OCI-LY7 (cell line): ENCODE data around the gene RNF8. TPM values are rescaled to one million over a fixed set of nuclear protein-coding genes. Genes with fewer than 3 reads are reported as not detected.

Experiments
- BruUV-seq: library from RNA; stranded (reverse); fragments of 400-500 nt; replicated peaks from 2 replicates; lab custom pipeline; 2021; lab: Mats Ljungman, UMichigan
- CTCF ChIA-PET: fragments of 300-600 bp; sonication (Branson Sonifier 250); formaldehyde crosslinking; loops from one replicate; lab custom pipeline; 2022; ENCODE audit warnings: antibody characterized with exemption; ENCODE audit not compliant: unreplicated experiment; lab: Charles Lee
- POLR2A ChIA-PET: fragments of 300-600 bp; sonication (Branson Sonifier 250); formaldehyde crosslinking; loops from one replicate; lab custom pipeline; 2022; ENCODE audit warnings: antibody characterized with exemption; lab: Charles Lee
- DNase-seq: peaks from one replicate; pipeline ENCODE4 v3.0.0-alpha.2; 2015; ENCODE audit warnings: low spot score
- H2AFZ ChIP-seq: fragments of 200-600 bp; sonication (generic), shearing (Covaris generic); 2 replicates; pipeline ENCODE4 v1.6.1; 2014; ENCODE audit warnings: mild to moderate bottlenecking, antibody characterized with exemption, low read length, moderate library complexity
- H3K27ac ChIP-seq: fragments of 200-600 bp; sonication (generic); 2 replicates; pipeline ENCODE4 v1.5.1; 2014; ENCODE audit warnings: mixed run types, low read depth, mild to moderate bottlenecking, moderate library complexity, low read length, inconsistent platforms; ENCODE audit not compliant: poor library complexity, severe bottlenecking
- H3K36me3 ChIP-seq: fragments of 200-600 bp; sonication (generic); 2 replicates; pipeline ENCODE4 v1.6.1; 2014; ENCODE audit warnings: mild to moderate bottlenecking, antibody characterized with exemption, low read length, moderate library complexity, mixed read lengths; ENCODE audit not compliant: insufficient read depth
- H3K4me1 ChIP-seq: fragments of 200-600 bp; sonication (generic); 2 replicates; pipeline ENCODE4 v1.5.1; 2014; ENCODE audit warnings: mild to moderate bottlenecking, low read length; ENCODE audit not compliant: insufficient read depth, poor library complexity, severe bottlenecking
- H3K4me2 ChIP-seq: fragments of 200-600 bp; sonication (generic); 2 replicates; pipeline ENCODE4 v1.6.1; 2014; ENCODE audit warnings: mild to moderate bottlenecking, low read length
- H3K4me3 ChIP-seq: fragments of 200-600 bp; sonication (generic); 2 replicates; pipeline ENCODE4 v1.5.1; 2014; ENCODE audit warnings: mild to moderate bottlenecking, low read depth, low read length; ENCODE audit not compliant: poor library complexity, severe bottlenecking
- H3K79me2 ChIP-seq: fragments of 200-600 bp; sonication (generic); 2 replicates; pipeline ENCODE4 v1.6.1; 2016; ENCODE audit warnings: low read depth, mild to moderate bottlenecking, low read length, moderate library complexity, mixed read lengths; ENCODE audit not compliant: insufficient read depth
- H3K9me2 ChIP-seq: fragments of 200-600 bp; sonication (generic); 2 replicates; pipeline ENCODE4 v1.6.1; 2016; ENCODE audit warnings: mild to moderate bottlenecking, low read length, mixed read lengths; ENCODE audit not compliant: insufficient read depth
- H3K9me3 ChIP-seq: fragments of 200-600 bp; sonication (generic); 2 replicates; pipeline ENCODE4 v1.6.1; 2014; ENCODE audit warnings: mild to moderate bottlenecking, mixed run types, low read length, mixed read lengths
- H4K20me1 ChIP-seq: fragments of 200-600 bp; sonication (generic); 2 replicates; pipeline ENCODE4 v1.6.1; 2014; ENCODE audit warnings: mild to moderate bottlenecking, antibody characterized with exemption, low read length, moderate library complexity, mixed read lengths; ENCODE audit not compliant: insufficient read depth
- CTCF ChIP-seq: fragments of 200-600 bp; sonication (generic); conservative IDR thresholded peaks from 2 replicates; pipeline ENCODE4 v1.5.1; 2014; ENCODE audit warnings: mild to moderate bottlenecking, antibody characterized with exemption, low read length, moderate library complexity, mixed read lengths
- EZH2phosphoT487 ChIP-seq: fragments of 200-600 bp; sonication (generic); IDR thresholded peaks from 2 replicates; pipeline ENCODE4 v1.6.1; 2018; ENCODE audit warnings: low read depth, borderline replicate concordance, mild to moderate bottlenecking, mixed run types, antibody characterized with exemption, low read length, moderate library complexity, mixed read lengths
- intact Hi-C: fragments of 100-400 bp; cut with micrococcal nuclease; formaldehyde crosslinking; loops from one replicate; pipeline ENCODE4 v1.10.0; 2022; ENCODE audit not compliant: unreplicated experiment
- total RNA-seq, 2 experiments: library from RNA; depleted of rRNA in 1 of 2; stranded (reverse); fragments of >200 nt in 1 of 2; shearing (Covaris generic) in 1 of 2; gene quantifications; 2 replicates each; pipeline ENCODE4 v1.2.3, GENCODE V29; 2014 to 2022

RNF8 gene
- total RNA-seq, 2 experiments from 2014 or later = 19.7 to 21.8 TPM

- BruUV-seq = no TSS peak
- no peaks in the 10 kb centered on the region for H3K4me1 ChIP-seq
- H3K9me2 ChIP-seq = no peaks in the 10 kb centered on the region
- intact Hi-C loops = no loop called here
- DNase-seq = no peak
- H4K20me1 ChIP-seq = no peaks in the 10 kb centered on the region
- peaks cover 16% of the 10 kb centered on the region; the same call in 1 of the 2 replicates for H3K36me3 ChIP-seq
- no peaks in the 10 kb centered on the region for H3K9me3 ChIP-seq
- no peak overlapping the region for H3K27ac ChIP-seq
- H2AFZ ChIP-seq = no peak overlapping the region
- no peaks in the 10 kb centered on the region for H3K79me2 ChIP-seq
- ChIA-PET CTCF (no interaction called here), POLR2A (no interaction called here)
- no peak overlapping the region for H3K4me2 ChIP-seq
- H3K4me3 ChIP-seq = no peak overlapping the region
- TF ChIP-seq EZH2phosphoT487 = no peak
- TF ChIP-seq CTCF = no peak
Observed at GRCh38 chr6:37321101-37321500, 32.7 kb upstream of the RNF8 start.

GRCh38 chr6:37321516-37322415 is 32.0 kb upstream of the RNF8 start:
- Histone ChIP-seq H3K79me2 (no peaks in the 10 kb centered on the region), H3K27ac (no peak overlapping the region), H3K36me3 (peaks cover 12% of the 10 kb centered on the region; the same call in 1 of the 2 replicates), H3K4me2 (no peak overlapping the region), H3K4me1 (no peaks in the 10 kb centered on the region), H4K20me1 (no peaks in the 10 kb centered on the region), H3K4me3 (no peak overlapping the region), H3K9me2 (no peaks in the 10 kb centered on the region), H2AFZ (no peak overlapping the region), H3K9me3 (no peaks in the 10 kb centered on the region)
- no peak for DNase-seq
- no peak for TF ChIP-seq CTCF
- TF ChIP-seq EZH2phosphoT487 = no peak
- intact Hi-C loops = no loop called here
- no TSS peak for BruUV-seq
- POLR2A ChIA-PET = no interaction called here
- CTCF ChIA-PET = no interaction called here

- Histone ChIP-seq H3K27ac (no peak overlapping the region), H3K79me2 (no peaks in the 10 kb centered on the region), H3K4me1 (no peaks in the 10 kb centered on the region), H3K36me3 (no peaks in the 10 kb centered on the region), H3K9me2 (no peaks in the 10 kb centered on the region), H2AFZ (no peak overlapping the region), H4K20me1 (no peaks in the 10 kb centered on the region), H3K9me3 (no peaks in the 10 kb centered on the region), H3K4me3 (no peak overlapping the region), H3K4me2 (no peak overlapping the region)
- BruUV-seq = no TSS peak
- CTCF ChIA-PET = no interaction called here
- POLR2A ChIA-PET = interaction anchor here (1.1 kb wide), 1 partner anchor 10 kb away, joined by 3 read pairs; no protein-coding TSS in a partner anchor
- DNase-seq = no peak
- intact Hi-C loops = no loop called here
- TF ChIP-seq CTCF (no peak), EZH2phosphoT487 (no peak)
Observed at GRCh38 chr6:37323580-37323979, 30.2 kb upstream of the RNF8 start.
